ENCODE measurements around the gene TRAFD1. TPM values are rescaled to one million over a fixed set of nuclear protein-coding genes. Genes with fewer than 3 reads are reported as not detected.

Gene TRAFD1
- total and polyA plus RNA-seq, 2 of the 13 experiments (the other 11 are each of a cell fraction or from before 2014, with no cell fraction given), result 9.5 to 20.9 TPM

DNA sequence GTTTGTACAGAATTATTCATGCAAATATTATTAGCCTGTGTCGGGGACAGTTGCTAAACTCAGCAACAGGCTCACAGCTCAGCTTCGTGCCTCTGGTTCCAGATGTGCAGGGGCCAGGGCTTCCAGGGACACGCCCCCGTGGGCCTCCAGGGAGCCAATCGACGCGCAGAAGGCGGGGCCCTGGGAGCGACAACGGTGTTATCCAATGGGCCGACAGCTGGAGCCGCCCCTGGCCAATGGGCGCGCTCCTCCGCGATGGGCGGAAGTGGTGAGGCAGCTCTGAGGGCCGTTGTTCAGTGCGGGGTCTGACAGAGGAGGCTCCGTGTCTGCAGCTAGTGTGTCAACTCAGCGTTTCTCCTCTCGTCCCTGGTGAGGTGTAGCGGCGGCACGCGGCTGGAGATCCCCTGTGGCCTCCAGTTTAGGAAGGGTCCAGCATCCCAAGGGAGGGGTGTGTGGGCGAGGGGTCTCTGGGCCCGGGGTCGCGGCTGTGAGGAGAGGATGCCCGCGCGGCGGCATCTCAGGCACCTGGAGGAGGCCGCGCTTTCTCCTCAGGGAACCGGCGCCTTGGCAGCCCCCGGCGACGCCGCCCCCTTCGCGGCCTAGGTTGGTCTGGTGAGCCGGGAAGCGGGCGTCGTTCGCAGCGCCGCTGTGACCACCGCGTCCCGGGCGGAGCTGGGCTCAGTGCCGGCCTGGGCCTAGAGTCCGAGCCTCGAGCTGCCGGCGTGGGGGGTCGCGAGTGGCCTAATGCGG lies at the start of gene TRAFD1 (continued):
- peak; percentile 57; the same call in 1 of the 2 replicates for TF ChIP-seq POGZ (CRISPR knock-in tag; IDR thresholded peaks at IDR 0.05)
- TF ChIP-seq, protein P1, sequence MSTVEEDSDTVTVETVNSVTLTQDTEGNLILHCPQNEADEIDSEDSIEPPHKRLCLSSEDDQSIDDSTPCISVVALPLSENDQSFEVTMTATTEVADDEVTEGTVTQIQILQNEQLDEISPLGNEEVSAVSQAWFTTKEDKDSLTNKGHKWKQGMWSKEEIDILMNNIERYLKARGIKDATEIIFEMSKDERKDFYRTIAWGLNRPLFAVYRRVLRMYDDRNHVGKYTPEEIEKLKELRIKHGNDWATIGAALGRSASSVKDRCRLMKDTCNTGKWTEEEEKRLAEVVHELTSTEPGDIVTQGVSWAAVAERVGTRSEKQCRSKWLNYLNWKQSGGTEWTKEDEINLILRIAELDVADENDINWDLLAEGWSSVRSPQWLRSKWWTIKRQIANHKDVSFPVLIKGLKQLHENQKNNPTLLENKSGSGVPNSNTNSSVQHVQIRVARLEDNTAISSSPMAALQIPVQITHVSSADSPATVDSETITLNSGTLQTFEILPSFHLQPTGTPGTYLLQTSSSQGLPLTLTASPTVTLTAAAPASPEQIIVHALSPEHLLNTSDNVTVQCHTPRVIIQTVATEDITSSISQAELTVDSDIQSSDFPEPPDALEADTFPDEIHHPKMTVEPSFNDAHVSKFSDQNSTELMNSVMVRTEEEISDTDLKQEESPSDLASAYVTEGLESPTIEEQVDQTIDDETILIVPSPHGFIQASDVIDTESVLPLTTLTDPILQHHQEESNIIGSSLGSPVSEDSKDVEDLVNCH (CRISPR knock-in tag; IDR thresholded peaks at IDR 0.05), result no peak
- TF ChIP-seq ZNF644 (CRISPR knock-in tag; IDR thresholded peaks at IDR 0.05; ENCODE audit: low read depth), result no peak
- no peak for TF ChIP-seq ZKSCAN5 (CRISPR knock-in tag; IDR thresholded peaks at IDR 0.05)
- TF ChIP-seq ZFX (CRISPR knock-in tag; IDR thresholded peaks at IDR 0.05; ENCODE audit: low read depth), result peak; percentile 97
- 0 out of 2 replicates have a peak, but pooled peaks have one; percentile 20 for TF ChIP-seq HOXA9 (CRISPR knock-in tag; IDR thresholded peaks at IDR 0.05; ENCODE audit: borderline replicate concordance)
- TF ChIP-seq ZNF3 (CRISPR knock-in tag; IDR thresholded peaks at IDR 0.05), result no peak
- TF ChIP-seq, protein P2, sequence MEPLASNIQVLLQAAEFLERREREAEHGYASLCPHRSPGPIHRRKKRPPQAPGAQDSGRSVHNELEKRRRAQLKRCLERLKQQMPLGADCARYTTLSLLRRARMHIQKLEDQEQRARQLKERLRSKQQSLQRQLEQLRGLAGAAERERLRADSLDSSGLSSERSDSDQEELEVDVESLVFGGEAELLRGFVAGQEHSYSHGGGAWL (CRISPR knock-in tag; IDR thresholded peaks at IDR 0.05), result peak; percentile 72; the same call in 1 of the 2 replicates
- TF ChIP-seq, protein P3, sequence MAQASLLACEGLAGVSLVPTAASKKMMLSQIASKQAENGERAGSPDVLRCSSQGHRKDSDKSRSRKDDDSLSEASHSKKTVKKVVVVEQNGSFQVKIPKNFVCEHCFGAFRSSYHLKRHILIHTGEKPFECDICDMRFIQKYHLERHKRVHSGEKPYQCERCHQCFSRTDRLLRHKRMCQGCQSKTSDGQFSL (CRISPR knock-in tag; IDR thresholded peaks at IDR 0.05), result no peak
- no peak for TF ChIP-seq RBAK (CRISPR knock-in tag; IDR thresholded peaks at IDR 0.05)
- no peak for TF ChIP-seq REL (CRISPR knock-in tag; conservative IDR thresholded peaks at IDR 0.05)
- 0 out of 2 replicates have a peak, but pooled peaks have one; percentile 64 for TF ChIP-seq ZNF567 (CRISPR knock-in tag; IDR thresholded peaks at IDR 0.05; ENCODE audit: borderline replicate concordance)
- TF ChIP-seq NCOA2 (CRISPR knock-in tag; IDR thresholded peaks at IDR 0.05), result no peak
- peak; percentile 58 for TF ChIP-seq ETV5 (CRISPR knock-in tag; IDR thresholded peaks at IDR 0.05; ENCODE audit: borderline replicate concordance)
- peak; percentile 77 for TF ChIP-seq ZBTB38 (CRISPR knock-in tag; IDR thresholded peaks at IDR 0.05)
- TF ChIP-seq BCL6 (CRISPR knock-in tag; IDR thresholded peaks at IDR 0.05), result no peak
- TF ChIP-seq HDAC2 (CRISPR knock-in tag; IDR thresholded peaks at IDR 0.05), result no peak
- no peak for TF ChIP-seq ZNF331 (CRISPR knock-in tag; IDR thresholded peaks at IDR 0.05)
- TF ChIP-seq, protein P4, sequence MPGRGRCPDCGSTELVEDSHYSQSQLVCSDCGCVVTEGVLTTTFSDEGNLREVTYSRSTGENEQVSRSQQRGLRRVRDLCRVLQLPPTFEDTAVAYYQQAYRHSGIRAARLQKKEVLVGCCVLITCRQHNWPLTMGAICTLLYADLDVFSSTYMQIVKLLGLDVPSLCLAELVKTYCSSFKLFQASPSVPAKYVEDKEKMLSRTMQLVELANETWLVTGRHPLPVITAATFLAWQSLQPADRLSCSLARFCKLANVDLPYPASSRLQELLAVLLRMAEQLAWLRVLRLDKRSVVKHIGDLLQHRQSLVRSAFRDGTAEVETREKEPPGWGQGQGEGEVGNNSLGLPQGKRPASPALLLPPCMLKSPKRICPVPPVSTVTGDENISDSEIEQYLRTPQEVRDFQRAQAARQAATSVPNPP (CRISPR knock-in tag; IDR thresholded peaks at IDR 0.05), result no peak
- TF ChIP-seq, protein P5, sequence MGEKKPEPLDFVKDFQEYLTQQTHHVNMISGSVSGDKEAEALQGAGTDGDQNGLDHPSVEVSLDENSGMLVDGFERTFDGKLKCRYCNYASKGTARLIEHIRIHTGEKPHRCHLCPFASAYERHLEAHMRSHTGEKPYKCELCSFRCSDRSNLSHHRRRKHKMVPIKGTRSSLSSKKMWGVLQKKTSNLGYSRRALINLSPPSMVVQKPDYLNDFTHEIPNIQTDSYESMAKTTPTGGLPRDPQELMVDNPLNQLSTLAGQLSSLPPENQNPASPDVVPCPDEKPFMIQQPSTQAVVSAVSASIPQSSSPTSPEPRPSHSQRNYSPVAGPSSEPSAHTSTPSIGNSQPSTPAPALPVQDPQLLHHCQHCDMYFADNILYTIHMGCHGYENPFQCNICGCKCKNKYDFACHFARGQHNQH (CRISPR knock-in tag; IDR thresholded peaks at IDR 0.05), result peak; percentile 48; the same call in 1 of the 2 replicates
- no peak for TF ChIP-seq ZFP36 (IDR thresholded peaks at IDR 0.05; ENCODE audit: borderline replicate concordance, low read depth, low read length, partially characterized antibody)
- no peak for TF ChIP-seq ZKSCAN8 (CRISPR knock-in tag; IDR thresholded peaks at IDR 0.05; ENCODE audit: borderline replicate concordance)
- TF ChIP-seq, protein P6, sequence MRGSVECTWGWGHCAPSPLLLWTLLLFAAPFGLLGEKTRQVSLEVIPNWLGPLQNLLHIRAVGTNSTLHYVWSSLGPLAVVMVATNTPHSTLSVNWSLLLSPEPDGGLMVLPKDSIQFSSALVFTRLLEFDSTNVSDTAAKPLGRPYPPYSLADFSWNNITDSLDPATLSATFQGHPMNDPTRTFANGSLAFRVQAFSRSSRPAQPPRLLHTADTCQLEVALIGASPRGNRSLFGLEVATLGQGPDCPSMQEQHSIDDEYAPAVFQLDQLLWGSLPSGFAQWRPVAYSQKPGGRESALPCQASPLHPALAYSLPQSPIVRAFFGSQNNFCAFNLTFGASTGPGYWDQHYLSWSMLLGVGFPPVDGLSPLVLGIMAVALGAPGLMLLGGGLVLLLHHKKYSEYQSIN (CRISPR knock-in tag; IDR thresholded peaks at IDR 0.05; ENCODE audit: borderline replicate concordance), result no peak
